H9 (cell line): ENCODE data around the gene OMD. TPM values are rescaled to one million over a fixed set of nuclear protein-coding genes. Genes with fewer than 3 reads are reported as not detected.

Experiments used
- DNase-seq: peaks from one replicate; pipeline ENCODE4 v3.0.0-alpha.2; 2017
- H2AFZ ChIP-seq: one replicate; pipeline ENCODE4 v1.6.1; 2013; ENCODE audit warnings: mild to moderate bottlenecking, low read length, control low read depth, moderate library complexity
- H2AK5ac ChIP-seq: 2 replicates; pipeline ENCODE4 v1.6.1; 2013; ENCODE audit warnings: low read length, control low read depth, mixed read lengths; ENCODE audit not compliant: insufficient read length
- H2BK120ac ChIP-seq: one replicate; pipeline ENCODE4 v1.6.1; 2013; ENCODE audit warnings: low read depth, mild to moderate bottlenecking, low read length, control low read depth, inconsistent platforms; ENCODE audit not compliant: poor library complexity, severe bottlenecking
- H2BK12ac ChIP-seq: 2 replicates; pipeline ENCODE4 v1.6.1; 2013; ENCODE audit warnings: low read length, control low read depth, mixed read lengths, low read depth; ENCODE audit not compliant: insufficient read length
- H2BK15ac ChIP-seq: 2 replicates; pipeline ENCODE4 v1.6.1; 2013; ENCODE audit warnings: low read depth, low read length, control low read depth
- H2BK20ac ChIP-seq: one replicate; pipeline ENCODE4 v1.6.1; 2013; ENCODE audit warnings: low read depth, mild to moderate bottlenecking, low read length, control low read depth, inconsistent platforms; ENCODE audit not compliant: poor library complexity, severe bottlenecking
- H2BK5ac ChIP-seq: 2 replicates; pipeline ENCODE4 v1.6.1; 2013; ENCODE audit warnings: low read length, control low read depth, mixed read lengths; ENCODE audit not compliant: insufficient read length
- H3K14ac ChIP-seq: 2 replicates; pipeline ENCODE4 v1.6.1; 2013; ENCODE audit warnings: low read length, control low read depth; ENCODE audit not compliant: insufficient read depth
- H3K18ac ChIP-seq: 2 replicates; pipeline ENCODE4 v1.6.1; 2013; ENCODE audit warnings: low read depth, mild to moderate bottlenecking, mixed read lengths, low read length, control low read depth; ENCODE audit not compliant: insufficient read length
- H3K23ac ChIP-seq: 2 replicates; pipeline ENCODE4 v1.6.1; 2013; ENCODE audit warnings: low read length, control low read depth, mixed read lengths, low read depth; ENCODE audit not compliant: insufficient read length
- H3K23me2 ChIP-seq: 2 replicates; pipeline ENCODE4 v1.6.1; 2013; ENCODE audit warnings: low read depth, mild to moderate bottlenecking, mixed read lengths, low read length, control low read depth; ENCODE audit not compliant: insufficient read length, poor library complexity, severe bottlenecking
- H3K27ac ChIP-seq: 2 replicates; pipeline ENCODE4 v1.5.1; 2013; ENCODE audit warnings: low read length, control low read depth, mixed read lengths, low read depth; ENCODE audit not compliant: insufficient read length
- H3K27me3 ChIP-seq: 2 replicates; pipeline ENCODE4 v1.6.1; 2013; ENCODE audit warnings: low read length, control low read depth, inconsistent platforms; ENCODE audit not compliant: insufficient read depth
- H3K4ac ChIP-seq: 2 replicates; pipeline ENCODE4 v1.6.1; 2013; ENCODE audit warnings: low read depth, mild to moderate bottlenecking, control low read depth, inconsistent platforms, low read length, moderate library complexity
- H3K4me1 ChIP-seq: 2 replicates; pipeline ENCODE4 v1.6.1; 2013; ENCODE audit warnings: low read length, control low read depth, inconsistent platforms; ENCODE audit not compliant: insufficient read depth
- H3K4me2 ChIP-seq: 2 replicates; pipeline ENCODE4 v1.6.1; 2013; ENCODE audit warnings: low read length, control low read depth, mixed read lengths; ENCODE audit not compliant: insufficient read length, insufficient read depth
- H3K56ac ChIP-seq: 2 replicates; pipeline ENCODE4 v1.6.1; 2013; ENCODE audit warnings: low read depth, mild to moderate bottlenecking, mixed read lengths, low read length, control low read depth; ENCODE audit not compliant: insufficient read length
- H3K79me1 ChIP-seq: 2 replicates; pipeline ENCODE4 v1.6.1; 2013; ENCODE audit warnings: low read depth, mild to moderate bottlenecking, moderate library complexity, low read length, control low read depth, inconsistent platforms; ENCODE audit not compliant: insufficient read depth, poor library complexity, severe bottlenecking
- H3K79me2 ChIP-seq: 2 replicates; pipeline ENCODE4 v1.6.1; 2013; ENCODE audit warnings: low read length, control low read depth, inconsistent platforms; ENCODE audit not compliant: insufficient read depth
- H3K9ac ChIP-seq: 2 replicates; pipeline ENCODE4 v1.6.1; 2013; ENCODE audit warnings: low read length, control low read depth, mixed read lengths; ENCODE audit not compliant: insufficient read length; ENCODE audit errors: extremely low read depth
- H3K9me3 ChIP-seq: one replicate; pipeline ENCODE4 v1.6.1; 2013; ENCODE audit warnings: low read depth, low read length, inconsistent platforms; ENCODE audit not compliant: control insufficient read depth
- H3T11ph ChIP-seq: one replicate; pipeline ENCODE4 v1.6.1; 2013; ENCODE audit warnings: mild to moderate bottlenecking, low read length, control low read depth, inconsistent platforms
- H4K20me1 ChIP-seq: one replicate; pipeline ENCODE4 v1.6.1; 2013; ENCODE audit not compliant: control insufficient read depth, insufficient read length, insufficient read depth
- H4K5ac ChIP-seq: 2 replicates; pipeline ENCODE4 v1.6.1; 2013; ENCODE audit warnings: low read depth, mild to moderate bottlenecking, mixed read lengths, low read length, control low read depth; ENCODE audit not compliant: insufficient read length
- H4K8ac ChIP-seq: replicated peaks from 2 replicates; pipeline ENCODE4 v1.6.1; 2013; ENCODE audit warnings: low read length, control low read depth, mixed read lengths, low read depth; ENCODE audit not compliant: insufficient read length
- H4K91ac ChIP-seq: 2 replicates; pipeline ENCODE4 v1.6.1; 2013; ENCODE audit warnings: low read depth, mild to moderate bottlenecking, moderate library complexity, mixed read lengths, low read length, control low read depth; ENCODE audit not compliant: insufficient read length
- H3K27ac Mint-ChIP-seq, 3 experiments: 2 replicates in 2 of 3; 3 replicates in 1 of 3; pipeline ENCODE4 v1.8.0; 2020 to 2021; ENCODE audit warnings: mixed read lengths in 3 of 3, mild to moderate bottlenecking in 1 of 3, moderate library complexity in 1 of 3
- H3K27me3 Mint-ChIP-seq: 2 replicates; pipeline ENCODE4 v1.8.0; 2021; ENCODE audit warnings: low read depth, mild to moderate bottlenecking, moderate library complexity, mixed read lengths
- H3K36me3 Mint-ChIP-seq, 3 experiments: 2 replicates in 2 of 3; 3 replicates in 1 of 3; pipeline ENCODE4 v1.8.0; 2020 to 2021; ENCODE audit warnings: low read depth in 3 of 3, mixed read lengths in 3 of 3; ENCODE audit not compliant: insufficient read depth in 1 of 3
- H3K4me1 Mint-ChIP-seq, 2 experiments: 2 replicates each; pipeline ENCODE4 v1.8.0; 2020; ENCODE audit warnings: mixed read lengths in 2 of 2
- H3K4me3 Mint-ChIP-seq, 2 experiments: 2 replicates in 1 of 2; 3 replicates in 1 of 2; pipeline ENCODE4 v1.8.0; 2020 to 2021; ENCODE audit warnings: mild to moderate bottlenecking in 2 of 2, mixed read lengths in 2 of 2, moderate library complexity in 1 of 2
- H3K9me3 Mint-ChIP-seq, 2 experiments: 2 replicates in 1 of 2; 3 replicates in 1 of 2; pipeline ENCODE4 v1.8.0; 2020; ENCODE audit warnings: mild to moderate bottlenecking in 2 of 2, mixed read lengths in 2 of 2, moderate library complexity in 1 of 2
- CTCF ChIP-seq: fragments of 200-600 bp; sonication (generic); conservative IDR thresholded peaks from 3 replicates; pipeline ENCODE4 v1.8.0; 2021; ENCODE audit warnings: antibody characterized with exemption, mild to moderate bottlenecking
- WGBS: extraction: QIAGEN DNeasy Blood & Tissue Kit; methylation state at CpG from one replicate; pipeline ENCODE4 v1.1.7; 2013; ENCODE audit warnings: missing lambda C conversion rate, low lambda C conversion rate, mixed read lengths; ENCODE audit not compliant: insufficient read length; ENCODE audit errors: extremely low coverage; 5-methylcytosine and 5-hydroxymethylcytosine counted together
- total RNA-seq: library from RNA; stranded (reverse); gene quantifications from 2 replicates; pipeline ENCODE4 v1.2.1, GENCODE V29; 2021

OMD gene
- total RNA-seq, 1 experiment from 2014 or later: not detected

DNA sequence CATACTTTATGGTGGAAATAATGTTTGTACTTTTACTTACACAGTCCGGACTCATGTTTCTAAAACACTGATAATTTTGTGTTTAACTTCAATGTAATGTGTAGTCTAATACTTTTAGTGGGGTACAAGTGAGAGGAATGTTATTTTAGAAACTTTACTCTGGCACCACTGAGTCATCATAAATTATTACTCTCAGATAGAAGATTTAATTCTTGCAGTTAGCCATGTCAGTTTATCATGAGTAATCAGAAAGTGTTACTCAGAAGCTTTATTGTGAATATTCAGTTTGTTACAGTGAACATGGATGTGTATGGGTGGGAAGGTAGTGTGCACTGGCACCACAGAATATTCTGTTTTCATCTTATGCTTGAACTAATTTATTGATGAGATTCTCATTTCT, 39.9 kb downstream of the OMD start:
- Mint-ChIP-seq H3K4me3 (no peak overlapping the region), H3K4me1 (peaks cover 4% of the 10 kb centered on the region in 2 experiments), H3K27me3 (no peaks in the 10 kb centered on the region; the same call in 1 of the 2 replicates), H3K9me3 (no peaks in the 10 kb centered on the region), H3K27ac (no peak overlapping the region), H3K36me3 (no peaks in the 10 kb centered on the region; a peak in 1 of 7 replicates)
- H2AFZ ChIP-seq: no peak overlapping the region
- H2BK20ac ChIP-seq: no peak overlapping the region
- no peaks in the 10 kb centered on the region for H3K9me3 ChIP-seq
- no peak overlapping the region for H2BK15ac ChIP-seq
- no peak overlapping the region for H3K14ac ChIP-seq
- no peak overlapping the region for H3T11ph ChIP-seq
- DNase-seq: no peak
- H3K23me2 ChIP-seq: no peaks in the 10 kb centered on the region
- no peak overlapping the region for H4K8ac ChIP-seq
- H4K5ac ChIP-seq: no peak overlapping the region
- no peaks in the 10 kb centered on the region for H3K79me2 ChIP-seq
- no CpG with 5 or more reads among the region's 1 CpG for WGBS
- H2BK5ac ChIP-seq: no peak overlapping the region
- no peaks in the 10 kb centered on the region for H4K20me1 ChIP-seq
- no peaks in the 10 kb centered on the region; the same call in 1 of the 2 replicates for H3K4me1 ChIP-seq
- no peaks in the 10 kb centered on the region for H3K79me1 ChIP-seq
- no peaks in the 10 kb centered on the region for H3K27me3 ChIP-seq
- no peak overlapping the region for H2BK12ac ChIP-seq
- no peak overlapping the region for H3K18ac ChIP-seq
- H3K23ac ChIP-seq: no peak overlapping the region
- no peak overlapping the region for H3K4me2 ChIP-seq
- H3K9ac ChIP-seq: no peak overlapping the region
- no peak overlapping the region for H2AK5ac ChIP-seq
- H4K91ac ChIP-seq: no peak overlapping the region
- H3K56ac ChIP-seq: no peak overlapping the region
- no peak for TF ChIP-seq CTCF
- H2BK120ac ChIP-seq: no peak overlapping the region
- no peak overlapping the region for H3K4ac ChIP-seq
- no peak overlapping the region for H3K27ac ChIP-seq
